ENCODE results near the gene HSPA1B. TPM values are rescaled to one million over a fixed set of nuclear protein-coding genes. Genes with fewer than 3 reads are reported as not detected.

HSPA1B gene
- total RNA-seq, 1 donor from 2014 or later = 65.8 TPM

DNA sequence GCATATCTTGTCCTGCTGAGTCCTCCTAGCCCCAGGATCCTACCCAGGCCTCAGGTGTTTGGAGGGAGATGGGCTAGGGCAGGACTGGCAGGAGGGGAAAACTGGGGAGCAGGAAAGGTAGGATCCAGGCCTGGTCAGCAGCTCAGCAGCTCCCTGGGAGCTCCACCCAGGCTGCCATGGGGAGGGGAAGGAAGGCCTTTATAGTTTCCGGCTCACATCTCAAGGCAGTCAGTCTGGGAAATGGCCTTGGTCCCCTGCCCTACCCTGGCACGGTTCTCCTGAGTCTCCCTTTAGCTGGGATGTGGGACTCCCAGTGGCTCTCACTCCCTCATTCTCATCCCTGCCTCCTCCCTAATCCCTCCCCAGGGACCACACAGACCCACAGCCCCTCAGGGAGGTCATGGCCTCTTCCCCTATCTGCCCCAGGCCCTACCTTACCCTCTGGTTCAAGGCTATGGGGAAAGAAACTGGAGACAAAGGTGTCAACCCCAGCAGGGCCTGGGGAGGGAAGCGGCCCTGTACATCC lies 49.6 kb downstream of the HSPA1B start:
- Mint-ChIP-seq H3K9me3 (ENCODE audit: unreplicated experiment) (no peaks in the 10 kb centered on the region), H3K27me3 (ENCODE audit: unreplicated experiment) (no peaks in the 10 kb centered on the region), H3K27ac (ENCODE audit: unreplicated experiment) (no peak overlapping the region), H3K4me3 (ENCODE audit: unreplicated experiment) (no peak overlapping the region), H3K4me1 (ENCODE audit: unreplicated experiment) (peaks cover 5% of the 10 kb centered on the region), H3K36me3 (ENCODE audit: unreplicated experiment) (peaks cover 18% of the 10 kb centered on the region)
- no peak for DNase-seq (ENCODE audit: extremely low spot score, unreplicated experiment)
- TF ChIP-seq, protein P1, sequence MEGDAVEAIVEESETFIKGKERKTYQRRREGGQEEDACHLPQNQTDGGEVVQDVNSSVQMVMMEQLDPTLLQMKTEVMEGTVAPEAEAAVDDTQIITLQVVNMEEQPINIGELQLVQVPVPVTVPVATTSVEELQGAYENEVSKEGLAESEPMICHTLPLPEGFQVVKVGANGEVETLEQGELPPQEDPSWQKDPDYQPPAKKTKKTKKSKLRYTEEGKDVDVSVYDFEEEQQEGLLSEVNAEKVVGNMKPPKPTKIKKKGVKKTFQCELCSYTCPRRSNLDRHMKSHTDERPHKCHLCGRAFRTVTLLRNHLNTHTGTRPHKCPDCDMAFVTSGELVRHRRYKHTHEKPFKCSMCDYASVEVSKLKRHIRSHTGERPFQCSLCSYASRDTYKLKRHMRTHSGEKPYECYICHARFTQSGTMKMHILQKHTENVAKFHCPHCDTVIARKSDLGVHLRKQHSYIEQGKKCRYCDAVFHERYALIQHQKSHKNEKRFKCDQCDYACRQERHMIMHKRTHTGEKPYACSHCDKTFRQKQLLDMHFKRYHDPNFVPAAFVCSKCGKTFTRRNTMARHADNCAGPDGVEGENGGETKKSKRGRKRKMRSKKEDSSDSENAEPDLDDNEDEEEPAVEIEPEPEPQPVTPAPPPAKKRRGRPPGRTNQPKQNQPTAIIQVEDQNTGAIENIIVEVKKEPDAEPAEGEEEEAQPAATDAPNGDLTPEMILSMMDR (IDR thresholded peaks at IDR 0.05) = no peak

DNA sequence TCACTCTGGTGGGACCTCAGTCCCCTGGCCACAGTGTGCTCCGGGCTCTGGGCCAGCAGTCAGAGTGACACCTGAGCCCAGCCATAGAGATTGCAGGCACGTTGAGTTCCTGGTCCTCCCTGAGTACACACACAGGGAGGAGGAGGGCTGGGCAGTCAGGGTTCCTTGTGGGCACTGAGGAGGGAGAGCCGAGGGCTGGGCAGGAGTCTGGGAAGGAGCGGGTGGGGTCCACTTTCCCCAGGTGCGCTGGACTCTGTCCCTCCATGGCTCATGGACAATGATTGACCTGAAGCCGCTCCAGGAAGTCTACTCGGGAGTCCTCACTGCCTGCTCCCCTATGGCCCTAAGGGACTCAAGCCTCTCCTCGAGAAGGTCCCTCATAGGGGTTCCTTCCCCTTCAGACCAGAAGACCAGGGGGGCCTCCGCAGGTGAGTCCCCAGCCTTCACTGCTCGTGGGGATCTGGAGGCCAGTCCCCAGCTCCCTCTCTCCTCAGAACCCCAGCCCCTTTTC lies 50.2 kb downstream of the HSPA1B start:
- DNase-seq (ENCODE audit: extremely low spot score, unreplicated experiment) = no peak
- no peak overlapping the region for H3K4me3 Mint-ChIP-seq (ENCODE audit: unreplicated experiment)
- peaks cover 5% of the 10 kb centered on the region for H3K4me1 Mint-ChIP-seq (ENCODE audit: unreplicated experiment)
- no peak overlapping the region for H3K27ac Mint-ChIP-seq (ENCODE audit: unreplicated experiment)
- H3K36me3 Mint-ChIP-seq (ENCODE audit: unreplicated experiment) = peaks cover 20% of the 10 kb centered on the region
- TF ChIP-seq, protein P1 (IDR thresholded peaks at IDR 0.05) = no peak
- H3K27me3 Mint-ChIP-seq (ENCODE audit: unreplicated experiment) = no peaks in the 10 kb centered on the region
- H3K9me3 Mint-ChIP-seq (ENCODE audit: unreplicated experiment) = no peaks in the 10 kb centered on the region

DNA sequence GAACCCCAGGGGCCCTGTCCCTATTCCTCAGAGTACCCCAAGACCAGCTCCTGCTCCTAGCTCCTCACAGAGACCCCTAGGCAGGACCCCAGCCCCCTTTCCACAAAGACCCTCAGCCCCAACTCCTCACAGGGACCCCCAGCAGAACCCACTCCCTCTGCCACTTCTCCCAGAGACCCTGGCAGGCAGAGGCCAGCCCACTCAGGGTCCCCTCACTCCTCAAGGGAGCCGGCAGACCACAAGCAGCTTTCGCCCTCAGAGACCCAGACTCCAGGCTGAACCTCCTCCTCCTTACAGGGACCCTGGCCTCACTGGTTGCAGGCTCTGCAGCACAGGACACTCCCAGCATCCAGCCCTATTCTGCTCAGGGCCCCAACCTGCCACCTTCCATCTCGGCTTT lies 50.7 kb downstream of the HSPA1B start:
- no peak overlapping the region for H3K27ac Mint-ChIP-seq (ENCODE audit: unreplicated experiment)
- no peaks in the 10 kb centered on the region for H3K27me3 Mint-ChIP-seq (ENCODE audit: unreplicated experiment)
- no peaks in the 10 kb centered on the region for H3K9me3 Mint-ChIP-seq (ENCODE audit: unreplicated experiment)
- TF ChIP-seq, protein P1 (IDR thresholded peaks at IDR 0.05) = no peak
- H3K4me3 Mint-ChIP-seq (ENCODE audit: unreplicated experiment) = no peak overlapping the region
- H3K4me1 Mint-ChIP-seq (ENCODE audit: unreplicated experiment) = peaks cover 5% of the 10 kb centered on the region
- no peak for DNase-seq (ENCODE audit: extremely low spot score, unreplicated experiment)
- peaks cover 22% of the 10 kb centered on the region for H3K36me3 Mint-ChIP-seq (ENCODE audit: unreplicated experiment)

DNA sequence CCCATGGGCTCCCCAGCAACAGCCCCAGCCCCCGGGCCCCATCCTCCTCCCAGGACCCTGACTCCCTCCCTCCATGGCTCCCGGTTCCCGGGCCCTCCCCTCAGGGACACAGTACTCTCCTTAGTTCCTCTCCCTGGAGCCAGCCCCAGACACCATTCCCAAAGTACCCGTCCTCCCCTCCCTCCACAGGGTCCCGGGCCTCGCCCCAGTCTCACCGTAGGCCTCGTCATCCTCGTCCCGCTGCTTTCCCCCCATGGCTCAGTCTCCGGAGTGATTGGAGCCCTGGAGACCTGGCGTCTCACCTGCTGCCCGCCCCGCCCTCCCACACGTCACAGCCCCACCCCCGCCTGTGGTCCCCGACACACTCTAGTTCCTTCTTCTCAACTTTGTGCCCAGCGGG lies 51.2 kb downstream of the HSPA1B start, which contains the start of gene SLC44A4:
Gene SLC44A4 (minus strand): TSS at position 272 of the 400 bp plus-strand sequence. CDS start 17 bp downstream, at position 255.
- Mint-ChIP-seq H3K27me3 (ENCODE audit: unreplicated experiment) (no peaks in the 10 kb centered on the region), H3K4me3 (ENCODE audit: unreplicated experiment) (no peak within 1 kb of the TSS), H3K9me3 (ENCODE audit: unreplicated experiment) (no peaks in the 10 kb centered on the region), H3K27ac (ENCODE audit: unreplicated experiment) (peak within 1 kb of the TSS; percentile 59), H3K36me3 (ENCODE audit: unreplicated experiment) (peaks cover 22% of the 10 kb centered on the region), H3K4me1 (ENCODE audit: unreplicated experiment) (peaks cover 5% of the 10 kb centered on the region)
- TF ChIP-seq, protein P1 (IDR thresholded peaks at IDR 0.05) = no peak
- DNase-seq (ENCODE audit: extremely low spot score, unreplicated experiment) = no peak

GRCh38 chr6:31879143-31879542 lies 51.6 kb downstream of the HSPA1B start:
- Mint-ChIP-seq H3K27ac (ENCODE audit: unreplicated experiment) (no peak overlapping the region), H3K27me3 (ENCODE audit: unreplicated experiment) (no peaks in the 10 kb centered on the region), H3K36me3 (ENCODE audit: unreplicated experiment) (peaks cover 22% of the 10 kb centered on the region), H3K4me3 (ENCODE audit: unreplicated experiment) (no peak overlapping the region), H3K4me1 (ENCODE audit: unreplicated experiment) (peaks cover 5% of the 10 kb centered on the region), H3K9me3 (ENCODE audit: unreplicated experiment) (no peaks in the 10 kb centered on the region)
- TF ChIP-seq, protein P1 (IDR thresholded peaks at IDR 0.05) = no peak
- no peak for DNase-seq (ENCODE audit: extremely low spot score, unreplicated experiment)

Other genes with a start within 250 kb of the HSPA1B start
- gene LTB, start 245.3 kb upstream of the HSPA1B start, total RNA-seq = not detected in 2 replicates
- gene LST1, start 241.5 kb upstream of the HSPA1B start, total RNA-seq = not detected in 2 replicates
- not detected in 2 replicates for gene NCR3, start 234.7 kb upstream of the HSPA1B start, total RNA-seq
- not detected in 2 replicates for gene AIF1, start 212.5 kb upstream of the HSPA1B start, total RNA-seq
- gene PRRC2A, start 207.0 kb upstream of the HSPA1B start, total RNA-seq = 189 and 205 TPM in 2 replicates
- gene BAG6, start 175.1 kb upstream of the HSPA1B start, total RNA-seq = 382 and 386 TPM in 2 replicates
- 2.2 and 4.0 TPM in 2 replicates for gene APOM, start 171.8 kb upstream of the HSPA1B start, total RNA-seq
- gene C6orf47, start 167.0 kb upstream of the HSPA1B start, total RNA-seq = 21.5 and 23.0 TPM in 2 replicates
- 17.0 and 18.7 TPM in 2 replicates for gene GPANK1, start 162.7 kb upstream of the HSPA1B start, total RNA-seq
- 142 and 163 TPM in 2 replicates for gene CSNK2B, start 161.7 kb upstream of the HSPA1B start, total RNA-seq
- 14.0 and 17.6 TPM in 2 replicates for gene LY6G5B, start 157.8 kb upstream of the HSPA1B start, total RNA-seq
- 3.9 and 5.0 TPM in 2 replicates for gene LY6G5C, start 146.7 kb upstream of the HSPA1B start, total RNA-seq
- gene ABHD16A, start 124.4 kb upstream of the HSPA1B start, total RNA-seq = 46.6 and 50.5 TPM in 2 replicates
- not detected in 2 replicates for gene LY6G6F, start 120.9 kb upstream of the HSPA1B start, total RNA-seq
- not detected in 2 replicates for gene LY6G6D, start 112.4 kb upstream of the HSPA1B start, total RNA-seq
- not detected in 2 replicates for gene LY6G6C, start 106.0 kb upstream of the HSPA1B start, total RNA-seq
- not detected in 2 replicates for gene MPIG6B, start 104.4 kb upstream of the HSPA1B start, total RNA-seq
- 91.4 and 96.3 TPM in 2 replicates for gene DDAH2, start 98.4 kb upstream of the HSPA1B start, total RNA-seq
- 230 and 242 TPM in 2 replicates for gene CLIC1, start 91.2 kb upstream of the HSPA1B start, total RNA-seq
- gene MSH5, start 87.7 kb upstream of the HSPA1B start, total RNA-seq = 18.4 and 20.9 TPM in 2 replicates
- gene SAPCD1, start 65.1 kb upstream of the HSPA1B start, total RNA-seq = 2.5 and 3.4 TPM in 2 replicates
- 0.50 and 0.94 TPM in 2 replicates for gene VWA7, start 50.4 kb upstream of the HSPA1B start, total RNA-seq
- 73.0 and 73.4 TPM in 2 replicates for gene VARS1, start 32.0 kb upstream of the HSPA1B start, total RNA-seq
- gene LSM2, start 20.8 kb upstream of the HSPA1B start, total RNA-seq = 50.6 and 54.3 TPM in 2 replicates
- gene HSPA1L, start 12.5 kb upstream of the HSPA1B start, total RNA-seq = 1.1 and 1.7 TPM in 2 replicates
- 19.7 and 24.8 TPM in 2 replicates for gene HSPA1A, start 12.2 kb upstream of the HSPA1B start, total RNA-seq
- 74.8 and 83.6 TPM in 2 replicates for gene NEU1, start 35.1 kb downstream of the HSPA1B start, total RNA-seq
- not detected in 2 replicates for gene SLC44A4, start 51.3 kb downstream of the HSPA1B start, total RNA-seq
- 62.4 and 66.7 TPM in 2 replicates for gene EHMT2, start 70.0 kb downstream of the HSPA1B start, total RNA-seq
- 8.3 and 8.8 TPM in 2 replicates for gene ZBTB12, start 74.3 kb downstream of the HSPA1B start, total RNA-seq
- gene C2, start 100.0 kb downstream of the HSPA1B start, total RNA-seq = 2.3 and 2.4 TPM in 2 replicates
- gene CFB, start 118.4 kb downstream of the HSPA1B start, total RNA-seq = 4.2 and 6.9 TPM in 2 replicates
- gene NELFE, start 131.2 kb downstream of the HSPA1B start, total RNA-seq = 59.3 and 66.8 TPM in 2 replicates
- gene SKIC2, start 131.4 kb downstream of the HSPA1B start, total RNA-seq = 69.3 and 84.3 TPM in 2 replicates
- 28.6 and 30.8 TPM in 2 replicates for gene DXO, start 144.4 kb downstream of the HSPA1B start, total RNA-seq
- 13.5 and 15.2 TPM in 2 replicates for gene C4A, start 154.3 kb downstream of the HSPA1B start, total RNA-seq
- gene C4B, start 187.1 kb downstream of the HSPA1B start, total RNA-seq = 10.5 and 11.8 TPM in 2 replicates
- gene CYP21A2, start 210.7 kb downstream of the HSPA1B start, total RNA-seq = 0.30 and 0.44 TPM in 2 replicates